Osteocyte (in vitro differentiated cells): ENCODE data around the gene GPC2. TPM values are rescaled to one million over a fixed set of nuclear protein-coding genes. Genes with fewer than 3 reads are reported as not detected.
"Not testable (repeated sequence)": the region's sequence is repeated elsewhere in the genome, so short reads cannot be mapped to it uniquely, and the experiment has no call there.

Source experiments
- DNase-seq: peaks from one replicate; pipeline ENCODE4 v3.0.0; 2021; ENCODE audit warnings: mixed read lengths; ENCODE audit not compliant: unreplicated experiment; ENCODE audit errors: extremely low spot score
- H3K27ac Mint-ChIP-seq: one replicate; pipeline ENCODE4 v1.8.0; 2021; ENCODE audit warnings: mild to moderate bottlenecking, mixed read lengths; ENCODE audit not compliant: unreplicated experiment
- H3K27me3 Mint-ChIP-seq: one replicate; pipeline ENCODE4 v1.8.0; 2021; ENCODE audit warnings: mixed read lengths; ENCODE audit not compliant: unreplicated experiment
- H3K36me3 Mint-ChIP-seq: one replicate; pipeline ENCODE4 v1.8.0; 2021; ENCODE audit warnings: mixed read lengths; ENCODE audit not compliant: unreplicated experiment
- H3K4me1 Mint-ChIP-seq: one replicate; pipeline ENCODE4 v1.8.0; 2021; ENCODE audit warnings: mixed read lengths; ENCODE audit not compliant: unreplicated experiment
- H3K4me3 Mint-ChIP-seq: one replicate; pipeline ENCODE4 v1.8.0; 2021; ENCODE audit warnings: mild to moderate bottlenecking, moderate library complexity, mixed read lengths; ENCODE audit not compliant: unreplicated experiment
- H3K9me3 Mint-ChIP-seq: one replicate; pipeline ENCODE4 v1.8.0; 2021; ENCODE audit warnings: mixed read lengths; ENCODE audit not compliant: unreplicated experiment
- CTCF ChIP-seq: fragments of 200-600 bp; sonication (generic); IDR thresholded peaks from 2 replicates; pipeline ENCODE4 v1.5.0; 2021; ENCODE audit warnings: antibody characterized with exemption, mild to moderate bottlenecking, moderate library complexity
- total RNA-seq: library from RNA; stranded (reverse); gene quantifications from 2 replicates; pipeline ENCODE4 v1.2.1, GENCODE V29; 2021

GPC2 gene
- total RNA-seq, 1 donor from 2014 or later: 12.6 TPM

GRCh38 chr7:100137851-100138760, 39.1 kb downstream of the GPC2 start:
- no peak for DNase-seq
- H3K4me3 Mint-ChIP-seq: no peak overlapping the region
- no peaks in the 10 kb centered on the region for H3K36me3 Mint-ChIP-seq
- no peaks in the 10 kb centered on the region for H3K9me3 Mint-ChIP-seq
- H3K4me1 Mint-ChIP-seq: no peaks in the 10 kb centered on the region
- no peak overlapping the region for H3K27ac Mint-ChIP-seq
- H3K27me3 Mint-ChIP-seq: peaks cover 20% of the 10 kb centered on the region
- TF ChIP-seq CTCF: no peak

- Mint-ChIP-seq H3K36me3 (no peaks in the 10 kb centered on the region), H3K27ac (no peak overlapping the region), H3K4me3 (no peak overlapping the region), H3K27me3 (peaks cover 6% of the 10 kb centered on the region), H3K9me3 (no peaks in the 10 kb centered on the region), H3K4me1 (peaks cover 16% of the 10 kb centered on the region)
- peak; percentile 91 for TF ChIP-seq CTCF
- DNase-seq: no peak
Observed at GRCh38 chr7:100132697-100133151, 44.5 kb downstream of the GPC2 start.

GRCh38 chr7:100132126-100132525, 45.1 kb downstream of the GPC2 start:
- peaks cover 16% of the 10 kb centered on the region for H3K4me1 Mint-ChIP-seq
- no peak overlapping the region for H3K4me3 Mint-ChIP-seq
- no peak overlapping the region for H3K27ac Mint-ChIP-seq
- no peak for DNase-seq
- TF ChIP-seq CTCF: no peak
- H3K36me3 Mint-ChIP-seq: no peaks in the 10 kb centered on the region
- no peaks in the 10 kb centered on the region for H3K9me3 Mint-ChIP-seq
- H3K27me3 Mint-ChIP-seq: peaks cover 6% of the 10 kb centered on the region

- Mint-ChIP-seq H3K27me3 (peaks cover 2% of the 10 kb centered on the region), H3K36me3 (no peaks in the 10 kb centered on the region), H3K9me3 (no peaks in the 10 kb centered on the region), H3K4me3 (no peak overlapping the region), H3K27ac (no peak overlapping the region), H3K4me1 (peaks cover 24% of the 10 kb centered on the region)
- peak; percentile 94 for TF ChIP-seq CTCF
- peak; percentile 93 for DNase-seq
Observed at GRCh38 chr7:100130608-100131453, 46.4 kb downstream of the GPC2 start.

GRCh38 chr7:100130220-100130607, 47.0 kb downstream of the GPC2 start:
- H3K4me1 Mint-ChIP-seq: peaks cover 29% of the 10 kb centered on the region
- not testable (repeated sequence) for H3K27ac Mint-ChIP-seq, H3K9me3 Mint-ChIP-seq, H3K4me3 Mint-ChIP-seq, H3K36me3 Mint-ChIP-seq, H3K27me3 Mint-ChIP-seq, DNase-seq
